Brain pericyte (primary cell): Measurements from ENCODE around the gene C12orf56.
A peak's percentile ranks its signal among the peaks of the same experiment; 100 is the strongest.

Source experiments
- DNase-seq: peaks from one replicate; pipeline ENCODE4 v3.0.0-alpha.2; 2012; ENCODE audit warnings: low read depth, low spot score

C12orf56 gene

GRCh38 chr12:64390275-64390851, at the start of gene C12orf56:
Gene C12orf56 (minus strand): TSS chr12:64390758. CDS start chr12:64390565, 193 bp downstream.
- DNase-seq, result no peak

- DNase-seq, result no peak
Measured at GRCh38 chr12:64440100-64440499, 49.5 kb upstream of the C12orf56 start.

GRCh38 chr12:64433915-64434314, 43.4 kb upstream of the C12orf56 start:
- no peak for DNase-seq

GRCh38 chr12:64431791-64432190, 41.2 kb upstream of the C12orf56 start:
- DNase-seq, result no peak

GRCh38 chr12:64430886-64431285, 40.3 kb upstream of the C12orf56 start:
- DNase-seq, result no peak

GRCh38 chr12:64428956-64429355, 38.4 kb upstream of the C12orf56 start:
- DNase-seq, result no peak

- no peak for DNase-seq
Measured at GRCh38 chr12:64427988-64428387, 37.4 kb upstream of the C12orf56 start.

GRCh38 chr12:64419696-64420095, 29.1 kb upstream of the C12orf56 start:
- DNase-seq, result no peak

GRCh38 chr12:64418209-64418608, 27.7 kb upstream of the C12orf56 start:
- no peak for DNase-seq

GRCh38 chr12:64413884-64414283, 23.3 kb upstream of the C12orf56 start:
- no peak for DNase-seq

- peak; percentile 45 for DNase-seq
Measured at GRCh38 chr12:64412459-64412858, 21.9 kb upstream of the C12orf56 start.

GRCh38 chr12:64411427-64411826, 20.9 kb upstream of the C12orf56 start:
- DNase-seq, result no peak

GRCh38 chr12:64407342-64408223, 17.0 kb upstream of the C12orf56 start:
- DNase-seq, result no peak

GRCh38 chr12:64404470-64405256, 14.1 kb upstream of the C12orf56 start:
- DNase-seq, result no peak

GRCh38 chr12:64403707-64404469, 13.3 kb upstream of the C12orf56 start, which contains the start of gene XPOT:
Gene XPOT (plus strand): TSS chr12:64404392. CDS start chr12:64410036, 5,644 bp downstream.
- peak; percentile 90 for DNase-seq

GRCh38 chr12:64402181-64402580, 11.6 kb upstream of the C12orf56 start:
- DNase-seq, result no peak

GRCh38 chr12:64400041-64400440, 9.5 kb upstream of the C12orf56 start:
- no peak for DNase-seq

- DNase-seq, result no peak
Measured at GRCh38 chr12:64395739-64396138, 5.2 kb upstream of the C12orf56 start.

- DNase-seq, result no peak
Measured at GRCh38 chr12:64392221-64392620, 1.7 kb upstream of the C12orf56 start.

GRCh38 chr12:64389154-64389553, 1.4 kb downstream of the C12orf56 start:
- DNase-seq, result no peak

- no peak for DNase-seq
Measured at GRCh38 chr12:64387197-64387816, 3.3 kb downstream of the C12orf56 start.
